ENCODE data around the gene MS4A8. TPM values are rescaled to one million over a fixed set of nuclear protein-coding genes. Genes with fewer than 3 reads are reported as not detected.

Gene MS4A8
- total RNA-seq, 1 experiment from 2014 or later: not detected

DNA sequence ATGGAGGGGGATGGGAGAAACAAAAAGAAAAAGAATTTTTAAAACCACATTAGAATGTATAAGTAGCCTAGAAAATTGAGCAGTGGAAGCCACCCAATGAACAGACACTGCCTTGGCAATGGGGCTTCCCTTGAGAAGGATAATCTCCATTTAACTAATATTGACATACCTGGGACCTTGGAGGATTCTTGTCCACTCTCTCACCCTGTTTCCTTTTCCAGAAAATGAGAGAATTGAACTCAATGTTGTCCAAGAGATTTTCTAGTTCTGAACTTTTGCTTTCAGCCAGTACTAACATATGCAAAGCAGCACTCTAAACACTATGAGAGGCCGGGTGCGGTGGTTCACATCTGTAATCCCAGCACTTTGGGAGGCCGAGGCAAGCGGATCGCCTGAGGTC is 524 bp downstream of the MS4A8 start:
- Histone ChIP-seq H3K4me2 (ENCODE audit: insufficient read depth, insufficient read length, low read length) (no peak overlapping the region), H3K56ac (ENCODE audit: insufficient read length, low read depth, low read length) (no peak overlapping the region), H3T11ph (ENCODE audit: low read length) (no peak overlapping the region), H2BK12ac (ENCODE audit: insufficient read length, low read depth, low read length) (no peak overlapping the region), H2AK5ac (ENCODE audit: insufficient read length, low read length) (no peak overlapping the region), H3K9me3 (ENCODE audit: control insufficient read depth, low read depth, low read length) (no peaks in the 10 kb centered on the region), H4K5ac (ENCODE audit: insufficient read length, low read depth, low read length) (no peak overlapping the region), H4K8ac (replicated peaks; ENCODE audit: insufficient read length, low read depth, low read length) (no peak overlapping the region), H3K79me2 (ENCODE audit: insufficient read depth, low read length) (no peaks in the 10 kb centered on the region), H2BK120ac (ENCODE audit: low read depth, low read length, poor library complexity, severe bottlenecking) (no peak overlapping the region), H2BK15ac (ENCODE audit: low read depth, low read length) (no peak overlapping the region), H3K23me2 (ENCODE audit: insufficient read length, low read depth, low read length, poor library complexity, severe bottlenecking) (no peaks in the 10 kb centered on the region), H3K9ac (ENCODE audit: extremely low read depth, insufficient read length, low read length) (no peak overlapping the region), H3K4me1 (ENCODE audit: insufficient read depth, low read length) (no peaks in the 10 kb centered on the region), H4K20me1 (ENCODE audit: control insufficient read depth, insufficient read depth, insufficient read length) (no peaks in the 10 kb centered on the region), H3K79me1 (ENCODE audit: insufficient read depth, low read depth, low read length, poor library complexity, severe bottlenecking) (no peaks in the 10 kb centered on the region), H3K18ac (ENCODE audit: insufficient read length, low read depth, low read length) (no peak overlapping the region), H2BK5ac (ENCODE audit: insufficient read length, low read length) (no peak overlapping the region), H4K91ac (ENCODE audit: insufficient read length, low read depth, low read length) (no peak overlapping the region), H2AFZ (ENCODE audit: low read length) (no peak overlapping the region), H3K4ac (ENCODE audit: low read depth, low read length) (no peak overlapping the region), H3K27ac (ENCODE audit: insufficient read length, low read depth, low read length) (no peak overlapping the region), H3K14ac (ENCODE audit: insufficient read depth, low read length) (no peak overlapping the region), H3K23ac (ENCODE audit: insufficient read length, low read depth, low read length) (no peak overlapping the region), H2BK20ac (ENCODE audit: low read depth, low read length, poor library complexity, severe bottlenecking) (no peak overlapping the region), H3K27me3 (ENCODE audit: insufficient read depth, low read length) (no peaks in the 10 kb centered on the region)
- no peak overlapping the region for H3K27ac Mint-ChIP-seq
- H3K9me3 Mint-ChIP-seq: no peaks in the 10 kb centered on the region
- WGBS (ENCODE audit: extremely low coverage, insufficient read length, low lambda C conversion rate): no CpG with 5 or more reads among the region's 5 CpGs
- DNase-seq: no peak
- peaks cover 8% of the 10 kb centered on the region in 2 experiments for H3K4me1 Mint-ChIP-seq
- TF ChIP-seq CTCF (conservative IDR thresholded peaks at IDR 0.05): no peak
- H3K27me3 Mint-ChIP-seq (ENCODE audit: low read depth): no peaks in the 10 kb centered on the region
- H3K36me3 Mint-ChIP-seq (ENCODE audit: insufficient read depth in 1 of 3, low read depth in 3 of 3): no peaks in the 10 kb centered on the region
- no peak overlapping the region for H3K4me3 Mint-ChIP-seq
